Measurements from ENCODE around the gene NADSYN1.
A peak's percentile ranks its signal among the peaks of the same experiment; 100 is the strongest.

The NADSYN1 gene

GRCh38 chr11:71489311-71490043, 36.5 kb downstream of the NADSYN1 start:
- DNase-seq (ENCODE audit: low read depth): peak; percentile 81
- H3K4me3 ChIP-seq (ENCODE audit: low read depth, low read length): no peak overlapping the region
- TF ChIP-seq CTCF (IDR thresholded peaks at IDR 0.05; ENCODE audit: insufficient read depth, low read depth, low read length, missing control alignments): no peak

- TF ChIP-seq CTCF (IDR thresholded peaks at IDR 0.05; ENCODE audit: insufficient read depth, low read depth, low read length, missing control alignments): no peak
- no peak overlapping the region for H3K4me3 ChIP-seq (ENCODE audit: low read depth, low read length)
- no peak for DNase-seq (ENCODE audit: low read depth)
Measured at GRCh38 chr11:71490044-71490730, 37.2 kb downstream of the NADSYN1 start.

DNA sequence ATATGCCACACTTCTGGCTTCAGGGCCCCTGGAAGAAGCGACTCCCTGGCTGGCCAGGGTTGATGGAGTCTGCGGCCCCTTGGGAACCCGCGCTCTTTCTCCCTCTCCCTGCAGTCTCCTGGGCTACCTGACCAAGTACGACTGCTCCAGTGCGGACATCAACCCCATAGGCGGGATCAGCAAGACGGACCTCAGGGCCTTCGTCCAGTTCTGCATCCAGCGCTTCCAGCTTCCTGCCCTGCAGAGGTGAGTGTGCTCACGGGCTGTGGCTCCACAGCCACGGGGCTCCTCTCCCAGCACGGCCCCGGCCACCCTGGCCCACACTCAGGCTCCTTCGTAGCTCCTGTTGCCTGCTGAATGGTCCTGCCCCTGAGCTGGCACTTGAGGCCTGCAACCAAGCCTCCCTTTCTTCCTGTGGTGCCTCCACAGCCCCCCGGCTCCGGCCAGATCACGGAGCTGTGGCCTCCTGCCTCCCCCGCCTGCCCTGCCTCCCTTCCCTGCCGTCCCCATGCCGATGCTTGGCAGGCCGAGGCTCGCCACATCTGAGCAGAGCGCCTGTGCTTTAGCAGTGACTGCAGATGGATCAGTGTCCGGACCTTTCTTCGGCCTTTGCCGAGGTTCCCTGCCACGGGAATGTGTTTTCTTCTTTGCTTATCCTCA, 37.9 kb downstream of the NADSYN1 start:
- DNase-seq (ENCODE audit: low read depth): no peak
- no peak overlapping the region for H3K4me3 ChIP-seq (ENCODE audit: low read depth, low read length)
- no peak for TF ChIP-seq CTCF (IDR thresholded peaks at IDR 0.05; ENCODE audit: insufficient read depth, low read depth, low read length, missing control alignments)

- no peak for TF ChIP-seq CTCF (IDR thresholded peaks at IDR 0.05; ENCODE audit: insufficient read depth, low read depth, low read length, missing control alignments)
- DNase-seq (ENCODE audit: low read depth): no peak
- H3K4me3 ChIP-seq (ENCODE audit: low read depth, low read length): no peak overlapping the region
Measured at GRCh38 chr11:71491531-71491930, 38.5 kb downstream of the NADSYN1 start.

GRCh38 chr11:71491940-71492339, 38.9 kb downstream of the NADSYN1 start:
- no peak overlapping the region for H3K4me3 ChIP-seq (ENCODE audit: low read depth, low read length)
- no peak for DNase-seq (ENCODE audit: low read depth)
- TF ChIP-seq CTCF (IDR thresholded peaks at IDR 0.05; ENCODE audit: insufficient read depth, low read depth, low read length, missing control alignments): no peak

GRCh38 chr11:71495286-71496230, 42.6 kb downstream of the NADSYN1 start:
- TF ChIP-seq CTCF (IDR thresholded peaks at IDR 0.05; ENCODE audit: insufficient read depth, low read depth, low read length, missing control alignments): no peak
- DNase-seq (ENCODE audit: low read depth): no peak
- no peak overlapping the region for H3K4me3 ChIP-seq (ENCODE audit: low read depth, low read length)
